Nephron (organoid): Measurements from ENCODE around the gene ZNF823.

Source experiments
- H3K27ac Mint-ChIP-seq, 3 experiments: 2 replicates each; pipeline ENCODE4 v1.8.0; 2020; ENCODE audit warnings: mixed read lengths in 3 of 3, mild to moderate bottlenecking in 2 of 3, moderate library complexity in 1 of 3
- H3K27me3 Mint-ChIP-seq: 2 replicates; pipeline ENCODE4 v1.8.0; 2021; ENCODE audit warnings: low read depth, mild to moderate bottlenecking, moderate library complexity, mixed read lengths
- H3K36me3 Mint-ChIP-seq: 2 replicates; pipeline ENCODE4 v1.8.0; 2020; ENCODE audit warnings: low read depth, mixed read lengths
- H3K4me1 Mint-ChIP-seq: 2 replicates; pipeline ENCODE4 v1.8.0; 2020; ENCODE audit warnings: mixed read lengths
- H3K4me3 Mint-ChIP-seq, 3 experiments: 2 replicates each; pipeline ENCODE4 v1.8.0; 2020; ENCODE audit warnings: mild to moderate bottlenecking in 3 of 3, mixed read lengths in 3 of 3, moderate library complexity in 2 of 3
- H3K9me3 Mint-ChIP-seq: 2 replicates; pipeline ENCODE4 v1.8.0; 2020; ENCODE audit warnings: mixed read lengths
- TF ChIP-seq, protein P1 (sequence below), 3 experiments: fragments of 200-600 bp; sonication (generic); IDR thresholded peaks; one replicate each; pipeline ENCODE4 v1.5.0; 2021; ENCODE audit warnings: antibody characterized with exemption in 3 of 3; ENCODE audit not compliant: unreplicated experiment in 3 of 3

The ZNF823 gene

DNA sequence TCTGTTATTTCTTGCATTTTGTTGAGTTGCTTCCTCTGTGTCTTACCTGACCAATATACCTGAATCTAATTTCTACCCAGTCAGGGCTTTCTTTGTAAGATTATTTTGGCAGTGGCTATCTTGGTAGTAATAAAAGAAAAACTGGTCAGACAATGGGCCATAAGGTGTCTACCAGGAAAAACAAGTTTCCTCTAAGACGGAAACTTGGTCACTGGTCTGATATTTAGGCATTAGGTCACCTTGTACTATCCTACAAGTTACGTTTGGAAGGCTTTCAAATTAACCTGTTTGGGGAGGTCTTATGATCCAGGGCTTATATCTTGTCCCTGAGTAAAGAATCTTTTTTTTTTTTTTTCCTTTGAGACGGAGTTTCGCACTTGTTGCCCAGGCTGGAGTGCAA, 9.2 kb downstream of the ZNF823 start:
- no peak overlapping the region for H3K27ac Mint-ChIP-seq
- H3K4me3 Mint-ChIP-seq: no peak overlapping the region
- no peaks in the 10 kb centered on the region for H3K4me1 Mint-ChIP-seq
- peaks cover 2% of the 10 kb centered on the region for H3K27me3 Mint-ChIP-seq
- TF ChIP-seq, protein P1, sequence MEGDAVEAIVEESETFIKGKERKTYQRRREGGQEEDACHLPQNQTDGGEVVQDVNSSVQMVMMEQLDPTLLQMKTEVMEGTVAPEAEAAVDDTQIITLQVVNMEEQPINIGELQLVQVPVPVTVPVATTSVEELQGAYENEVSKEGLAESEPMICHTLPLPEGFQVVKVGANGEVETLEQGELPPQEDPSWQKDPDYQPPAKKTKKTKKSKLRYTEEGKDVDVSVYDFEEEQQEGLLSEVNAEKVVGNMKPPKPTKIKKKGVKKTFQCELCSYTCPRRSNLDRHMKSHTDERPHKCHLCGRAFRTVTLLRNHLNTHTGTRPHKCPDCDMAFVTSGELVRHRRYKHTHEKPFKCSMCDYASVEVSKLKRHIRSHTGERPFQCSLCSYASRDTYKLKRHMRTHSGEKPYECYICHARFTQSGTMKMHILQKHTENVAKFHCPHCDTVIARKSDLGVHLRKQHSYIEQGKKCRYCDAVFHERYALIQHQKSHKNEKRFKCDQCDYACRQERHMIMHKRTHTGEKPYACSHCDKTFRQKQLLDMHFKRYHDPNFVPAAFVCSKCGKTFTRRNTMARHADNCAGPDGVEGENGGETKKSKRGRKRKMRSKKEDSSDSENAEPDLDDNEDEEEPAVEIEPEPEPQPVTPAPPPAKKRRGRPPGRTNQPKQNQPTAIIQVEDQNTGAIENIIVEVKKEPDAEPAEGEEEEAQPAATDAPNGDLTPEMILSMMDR (IDR thresholded peaks at IDR 0.05; ENCODE audit: unreplicated experiment in 3 of 3): no peak
- H3K36me3 Mint-ChIP-seq: peaks cover 90% of the 10 kb centered on the region
- peaks cover 44% of the 10 kb centered on the region for H3K9me3 Mint-ChIP-seq

DNA sequence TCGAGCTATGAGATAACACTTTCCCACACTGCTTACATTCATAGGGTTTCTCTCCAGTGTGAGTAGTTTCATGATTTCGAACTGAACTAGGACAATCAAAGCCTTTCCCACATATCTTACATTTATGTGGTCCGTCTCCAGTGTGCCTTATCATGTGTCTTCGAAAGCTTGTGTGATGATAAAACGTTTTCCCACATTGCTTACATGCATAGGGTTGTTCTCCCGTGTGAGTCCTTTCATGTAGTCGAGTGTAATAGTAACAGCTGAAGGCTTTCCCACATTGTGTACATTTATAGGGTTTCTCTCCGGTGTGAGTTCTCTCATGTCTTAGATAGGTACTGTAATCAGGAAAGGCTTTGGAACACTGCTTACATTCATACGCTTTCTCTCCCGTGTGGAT, 16.3 kb downstream of the ZNF823 start:
- Mint-ChIP-seq H3K9me3 (peaks cover 67% of the 10 kb centered on the region), H3K27ac (no peak overlapping the region), H3K27me3 (peaks cover 4% of the 10 kb centered on the region), H3K4me1 (no peaks in the 10 kb centered on the region), H3K4me3 (no peak overlapping the region), H3K36me3 (peaks cover 84% of the 10 kb centered on the region)
- TF ChIP-seq, protein P1 (IDR thresholded peaks at IDR 0.05; ENCODE audit: unreplicated experiment in 3 of 3): no peak

DNA sequence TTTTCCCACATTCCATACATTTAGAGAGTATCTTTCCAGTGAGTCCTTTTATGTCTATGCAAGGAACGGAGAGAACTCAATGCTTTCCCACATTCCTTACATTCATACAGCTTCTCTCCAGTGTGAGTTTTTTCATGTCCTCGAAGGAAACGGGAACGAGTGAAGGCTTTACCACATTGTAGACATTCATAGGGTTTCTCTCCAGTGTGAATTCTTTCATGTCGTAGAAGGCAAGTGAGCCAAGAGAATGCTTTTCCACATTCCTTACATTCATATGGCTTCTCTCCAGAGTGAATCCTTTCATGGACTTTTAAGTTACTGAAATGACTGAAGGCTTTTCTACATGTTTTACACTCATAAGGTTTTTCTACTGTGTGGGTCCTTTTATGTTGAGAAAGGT, 17.1 kb downstream of the ZNF823 start:
- Mint-ChIP-seq H3K9me3 (peaks cover 66% of the 10 kb centered on the region), H3K4me1 (no peaks in the 10 kb centered on the region), H3K27ac (no peak overlapping the region), H3K4me3 (no peak overlapping the region), H3K36me3 (peaks cover 77% of the 10 kb centered on the region), H3K27me3 (peaks cover 4% of the 10 kb centered on the region)
- TF ChIP-seq, protein P1 (IDR thresholded peaks at IDR 0.05; ENCODE audit: unreplicated experiment in 3 of 3): no peak

DNA sequence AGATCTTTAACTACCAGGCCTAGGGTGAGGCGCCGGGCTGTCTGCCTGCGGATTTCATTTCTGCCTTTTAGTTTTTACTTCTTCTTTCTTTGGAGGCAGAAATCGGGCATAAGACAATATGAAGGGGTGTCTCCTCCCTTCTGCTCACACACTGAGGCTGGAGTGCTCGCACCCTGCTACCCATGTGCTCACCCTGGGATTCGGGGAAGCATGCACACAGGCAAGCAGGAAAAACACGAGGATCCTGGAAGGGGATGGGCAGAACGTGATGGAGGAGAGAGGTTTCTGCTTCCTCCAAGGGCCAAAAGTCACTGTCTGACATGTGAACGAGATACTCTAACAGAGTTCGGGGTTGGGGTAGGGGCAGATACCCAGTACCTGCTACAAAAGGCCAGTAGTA, 28.4 kb downstream of the ZNF823 start:
- Mint-ChIP-seq H3K27ac (no peak overlapping the region), H3K4me3 (no peak overlapping the region)

DNA sequence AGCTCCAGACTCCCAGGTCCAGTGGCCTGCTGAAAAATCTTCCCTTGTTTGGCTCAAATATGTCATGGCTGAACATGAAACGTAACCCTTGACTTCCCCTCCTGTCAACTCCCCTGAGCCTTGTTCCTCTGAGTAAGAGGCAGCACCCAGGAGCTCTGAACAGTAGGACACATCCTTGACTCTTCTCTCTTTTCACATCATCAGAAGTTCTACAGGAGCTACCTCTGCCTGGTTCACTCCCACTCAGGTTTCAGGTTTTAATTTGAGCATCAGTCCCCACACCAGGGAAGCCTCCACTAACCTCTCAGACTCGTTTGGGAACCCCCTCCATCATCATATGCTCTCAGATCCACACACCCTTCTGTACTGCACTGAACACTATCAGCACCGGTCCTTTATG, 30.3 kb downstream of the ZNF823 start:
- peaks cover 5% of the 10 kb centered on the region for H3K36me3 Mint-ChIP-seq
- no peak overlapping the region for H3K27ac Mint-ChIP-seq
- TF ChIP-seq, protein P1 (IDR thresholded peaks at IDR 0.05; ENCODE audit: unreplicated experiment in 3 of 3): no peak
- no peak overlapping the region for H3K4me3 Mint-ChIP-seq
- peaks cover 5% of the 10 kb centered on the region for H3K9me3 Mint-ChIP-seq
- no peaks in the 10 kb centered on the region for H3K4me1 Mint-ChIP-seq
- H3K27me3 Mint-ChIP-seq: no peaks in the 10 kb centered on the region

More for the DNA sequence above, 28.4 kb downstream of the ZNF823 start:
- Mint-ChIP-seq H3K36me3 (peaks cover 5% of the 10 kb centered on the region), H3K27me3 (no peaks in the 10 kb centered on the region), H3K9me3 (peaks cover 14% of the 10 kb centered on the region), H3K4me1 (no peaks in the 10 kb centered on the region)
- TF ChIP-seq, protein P1 (IDR thresholded peaks at IDR 0.05; ENCODE audit: unreplicated experiment in 3 of 3): no peak

DNA sequence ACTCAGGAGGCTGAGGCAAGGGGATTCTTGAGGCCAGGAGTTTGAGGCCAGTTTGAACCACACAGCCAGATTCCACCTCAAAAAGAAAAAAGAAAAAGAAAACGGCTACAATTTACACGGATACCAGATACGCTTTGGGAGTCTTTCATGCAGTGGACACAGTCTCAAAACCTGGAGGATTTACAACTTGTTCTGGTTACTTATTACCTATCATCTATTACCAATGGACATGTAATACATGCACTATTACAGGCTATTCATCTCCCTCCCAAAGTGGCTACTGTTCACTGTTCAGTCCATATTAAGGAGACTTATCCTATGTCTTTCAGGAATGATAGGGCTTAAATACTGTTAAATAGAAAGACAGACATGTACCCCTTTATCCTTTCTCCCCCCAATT, 33.3 kb downstream of the ZNF823 start:
- H3K27ac Mint-ChIP-seq: no peak overlapping the region
- H3K4me1 Mint-ChIP-seq: no peaks in the 10 kb centered on the region
- H3K27me3 Mint-ChIP-seq: peaks cover 3% of the 10 kb centered on the region
- H3K9me3 Mint-ChIP-seq: no peaks in the 10 kb centered on the region
- TF ChIP-seq, protein P1 (IDR thresholded peaks at IDR 0.05; ENCODE audit: unreplicated experiment in 3 of 3): no peak
- peaks cover 5% of the 10 kb centered on the region for H3K36me3 Mint-ChIP-seq
- H3K4me3 Mint-ChIP-seq: no peak overlapping the region
